DND-41 (cell line): ENCODE data around the gene MME.

Experiments
- ATAC-seq: fragments of 200-7000 bp; cut with Tn5 transposase; 3 replicates; pipeline ENCODE4 v1.9.1; 2021; ENCODE audit warnings: low read depth; ENCODE audit not compliant: insufficient read depth
- DNase-seq: peaks from one replicate; pipeline ENCODE4 v3.0.0-alpha.2; 2020
- H2AFZ ChIP-seq: 2 replicates; pipeline ENCODE4 v1.6.0; 2012; ENCODE audit warnings: low read depth, low read length
- H3K27ac ChIP-seq: 2 replicates; pipeline ENCODE4 v1.5.1; 2012; ENCODE audit warnings: low read length, inconsistent platforms
- H3K27me3 ChIP-seq: fragments of 200-600 bp; sonication (generic); 2 replicates; pipeline ENCODE4 v1.6.0; 2012; ENCODE audit warnings: low read length, mild to moderate bottlenecking, inconsistent platforms; ENCODE audit not compliant: insufficient read depth, poor library complexity
- H3K36me3 ChIP-seq: 2 replicates; pipeline ENCODE4 v1.5.1; 2012; ENCODE audit warnings: low read length, inconsistent platforms; ENCODE audit not compliant: insufficient read depth
- H3K4me1 ChIP-seq: 2 replicates; pipeline ENCODE4 v1.5.1; 2012; ENCODE audit warnings: mild to moderate bottlenecking, low read length; ENCODE audit not compliant: insufficient read depth
- H3K4me2 ChIP-seq: 2 replicates; pipeline ENCODE4 v1.6.0; 2012; ENCODE audit warnings: mild to moderate bottlenecking, moderate library complexity, low read length, inconsistent platforms; ENCODE audit not compliant: insufficient read depth
- H3K4me3 ChIP-seq, 2 experiments: fragments of 200-600 bp in 1 of 2; shearing (Covaris generic) in 1 of 2; 2 replicates each; pipeline ENCODE4 v1.5.1; 2012 to 2016; ENCODE audit warnings: inconsistent platforms in 2 of 2, low read length in 2 of 2, mild to moderate bottlenecking in 2 of 2, low read depth in 1 of 2, moderate library complexity in 1 of 2
- H3K79me2 ChIP-seq: 2 replicates; pipeline ENCODE4 v1.6.0; 2012; ENCODE audit warnings: low read length, inconsistent platforms; ENCODE audit not compliant: insufficient read depth
- H3K9ac ChIP-seq: 2 replicates; pipeline ENCODE4 v1.6.0; 2012; ENCODE audit warnings: low read depth, mild to moderate bottlenecking, inconsistent platforms, low read length, moderate library complexity
- H3K9me3 ChIP-seq: 2 replicates; pipeline ENCODE4 v1.5.1; 2012; ENCODE audit warnings: low read length, moderate library complexity, mild to moderate bottlenecking, inconsistent platforms; ENCODE audit not compliant: insufficient read depth, severe bottlenecking
- H4K20me1 ChIP-seq: 2 replicates; pipeline ENCODE4 v1.6.0; 2012; ENCODE audit warnings: low read length; ENCODE audit not compliant: insufficient read depth
- EZH2 ChIP-seq: IDR thresholded peaks from 3 replicates; pipeline ENCODE4 v1.6.1; 2012; ENCODE audit warnings: borderline replicate concordance, low read depth, mild to moderate bottlenecking, moderate library complexity, low read length, inconsistent platforms; ENCODE audit not compliant: severe bottlenecking
- TF ChIP-seq, protein P1 (sequence below): IDR thresholded peaks from 2 replicates; pipeline ENCODE4 v1.5.1; 2012; ENCODE audit warnings: borderline replicate concordance, low read length, moderate library complexity, mild to moderate bottlenecking; ENCODE audit not compliant: poor library complexity, severe bottlenecking; ENCODE audit errors: extremely low read depth

Gene MME

DNA sequence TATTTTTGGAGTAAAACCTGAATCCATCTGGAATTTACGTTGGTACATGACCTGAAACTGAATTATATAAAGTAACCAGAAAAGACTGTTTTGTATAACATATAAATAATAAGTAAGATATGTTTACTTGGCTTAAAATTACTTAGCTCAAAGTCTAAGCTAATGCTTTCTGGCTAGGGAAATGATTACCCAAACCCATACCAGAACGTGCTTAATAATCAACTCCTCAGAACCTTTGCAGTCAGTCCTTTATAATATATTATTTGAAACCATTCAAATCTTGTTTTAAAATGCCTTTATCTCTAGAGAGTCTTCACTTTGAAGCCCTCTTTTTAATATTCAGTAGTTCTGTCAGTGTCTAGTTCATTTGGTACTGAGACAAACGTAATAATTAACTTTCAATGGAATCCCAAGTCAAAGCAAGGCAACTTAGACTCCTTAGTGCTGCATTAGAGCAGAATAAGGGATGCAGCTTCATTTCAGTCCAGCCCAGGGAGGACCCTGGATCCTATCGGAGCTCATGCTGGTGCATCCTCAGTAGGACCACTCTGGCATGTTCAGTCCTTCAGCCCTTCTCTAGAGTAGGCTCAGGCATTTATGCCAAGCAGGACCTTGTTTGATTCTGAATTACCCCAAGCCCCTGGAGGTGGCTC, 81.6 kb downstream of the MME start:
- ATAC-seq: no peak
- no peak overlapping the region for H3K27ac ChIP-seq
- H2AFZ ChIP-seq: no peak overlapping the region
- no peak for DNase-seq
- H3K9me3 ChIP-seq: no peaks in the 10 kb centered on the region
- TF ChIP-seq EZH2: no peak
- TF ChIP-seq, protein P1, sequence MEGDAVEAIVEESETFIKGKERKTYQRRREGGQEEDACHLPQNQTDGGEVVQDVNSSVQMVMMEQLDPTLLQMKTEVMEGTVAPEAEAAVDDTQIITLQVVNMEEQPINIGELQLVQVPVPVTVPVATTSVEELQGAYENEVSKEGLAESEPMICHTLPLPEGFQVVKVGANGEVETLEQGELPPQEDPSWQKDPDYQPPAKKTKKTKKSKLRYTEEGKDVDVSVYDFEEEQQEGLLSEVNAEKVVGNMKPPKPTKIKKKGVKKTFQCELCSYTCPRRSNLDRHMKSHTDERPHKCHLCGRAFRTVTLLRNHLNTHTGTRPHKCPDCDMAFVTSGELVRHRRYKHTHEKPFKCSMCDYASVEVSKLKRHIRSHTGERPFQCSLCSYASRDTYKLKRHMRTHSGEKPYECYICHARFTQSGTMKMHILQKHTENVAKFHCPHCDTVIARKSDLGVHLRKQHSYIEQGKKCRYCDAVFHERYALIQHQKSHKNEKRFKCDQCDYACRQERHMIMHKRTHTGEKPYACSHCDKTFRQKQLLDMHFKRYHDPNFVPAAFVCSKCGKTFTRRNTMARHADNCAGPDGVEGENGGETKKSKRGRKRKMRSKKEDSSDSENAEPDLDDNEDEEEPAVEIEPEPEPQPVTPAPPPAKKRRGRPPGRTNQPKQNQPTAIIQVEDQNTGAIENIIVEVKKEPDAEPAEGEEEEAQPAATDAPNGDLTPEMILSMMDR: no peak
- H3K4me2 ChIP-seq: no peak overlapping the region
- H3K36me3 ChIP-seq: peaks cover 78% of the 10 kb centered on the region
- no peak overlapping the region for H3K9ac ChIP-seq
- no peak overlapping the region for H3K4me3 ChIP-seq
- H3K27me3 ChIP-seq: no peaks in the 10 kb centered on the region
- no peaks in the 10 kb centered on the region for H4K20me1 ChIP-seq
- H3K4me1 ChIP-seq: no peaks in the 10 kb centered on the region
- no peaks in the 10 kb centered on the region; the same call in 1 of the 2 replicates for H3K79me2 ChIP-seq

DNA sequence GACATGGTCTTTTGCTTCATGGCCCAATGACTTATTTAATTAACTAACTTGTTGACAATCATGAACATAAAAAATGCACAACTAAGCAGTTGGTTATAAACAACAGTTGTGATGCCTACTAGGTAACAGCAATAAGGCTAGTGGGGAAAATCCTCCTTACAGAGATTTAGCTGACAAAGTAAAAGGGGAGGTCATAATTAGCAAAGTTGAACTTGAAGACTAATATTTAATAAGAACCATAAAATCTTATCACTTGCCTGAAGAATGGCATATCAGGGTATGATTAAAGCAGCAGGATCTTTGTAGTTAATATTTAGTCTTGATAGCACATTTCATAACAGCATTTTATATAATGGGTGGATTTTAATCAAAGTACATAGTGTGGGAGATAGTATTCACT, 84.2 kb downstream of the MME start:
- Histone ChIP-seq H3K27ac (no peak overlapping the region), H3K4me3 (no peak overlapping the region), H3K9ac (no peak overlapping the region), H3K4me2 (no peak overlapping the region), H3K4me1 (no peaks in the 10 kb centered on the region), H3K27me3 (no peaks in the 10 kb centered on the region), H3K79me2 (no peaks in the 10 kb centered on the region; the same call in 1 of the 2 replicates), H2AFZ (no peak overlapping the region), H3K9me3 (no peaks in the 10 kb centered on the region), H3K36me3 (peaks cover 84% of the 10 kb centered on the region), H4K20me1 (no peaks in the 10 kb centered on the region)
- no peak for TF ChIP-seq EZH2
- TF ChIP-seq, protein P1: no peak
- DNase-seq (no peak), ATAC-seq (no peak)

DNA sequence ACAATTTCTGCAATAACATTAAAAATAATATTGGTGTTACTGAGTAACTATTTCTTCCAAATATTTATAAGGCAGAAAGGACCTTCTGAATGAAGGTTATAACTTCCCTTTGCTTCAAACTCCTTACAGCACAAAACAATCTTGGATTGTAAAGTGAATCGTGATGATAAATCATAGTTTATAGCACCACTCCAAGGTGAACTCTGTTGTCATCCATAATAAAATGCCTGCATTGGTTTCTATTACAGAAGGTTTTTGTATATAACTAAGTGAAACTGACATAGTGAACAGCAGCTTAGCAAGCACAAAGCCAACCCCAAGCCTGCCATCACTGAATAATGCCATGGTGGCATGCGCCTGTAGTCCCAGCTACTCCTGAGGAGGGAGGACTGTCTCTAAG, 86.3 kb downstream of the MME start:
- no peak for TF ChIP-seq EZH2
- TF ChIP-seq, protein P1: no peak
- no peaks in the 10 kb centered on the region for H4K20me1 ChIP-seq
- no peak for DNase-seq

More for the DNA sequence above, 86.3 kb downstream of the MME start:
- Histone ChIP-seq H3K4me3 (no peak overlapping the region), H3K27me3 (no peaks in the 10 kb centered on the region), H3K4me2 (no peak overlapping the region), H3K4me1 (no peaks in the 10 kb centered on the region), H3K9ac (no peak overlapping the region), H3K36me3 (peaks cover 88% of the 10 kb centered on the region), H3K9me3 (no peaks in the 10 kb centered on the region), H3K27ac (no peak overlapping the region), H2AFZ (no peak overlapping the region), H3K79me2 (no peaks in the 10 kb centered on the region; the same call in 1 of the 2 replicates)
- no peak for ATAC-seq
